Keratinocyte (primary cell): ENCODE results near the gene PPM1A. TPM values are rescaled to one million over a fixed set of nuclear protein-coding genes. Genes with fewer than 3 reads are reported as not detected.

Experiments
- DNase-seq: peaks from one replicate; pipeline ENCODE4 v3.0.0-alpha.2; 2011; ENCODE audit warnings: low read depth, missing footprints, low spot score
- FAIRE-seq: peaks from 2 replicates; lab custom pipeline; 2011; peaks lifted over from hg19 to GRCh38; lab: Jason Lieb, UNC
- H2AFZ ChIP-seq: 2 replicates; pipeline ENCODE4 v1.6.0; 2012; ENCODE audit warnings: low read length, control low read depth, inconsistent platforms; ENCODE audit not compliant: control insufficient read depth
- H3K27ac ChIP-seq: 2 replicates; pipeline ENCODE4 v1.5.1; 2011; ENCODE audit warnings: low read length; ENCODE audit not compliant: control insufficient read depth, insufficient read depth
- H3K27me3 ChIP-seq: 3 replicates; pipeline ENCODE4 v1.6.0; 2011; ENCODE audit warnings: low read length; ENCODE audit not compliant: control insufficient read depth, insufficient read depth; ENCODE audit errors: extremely low read depth
- H3K36me3 ChIP-seq, 2 experiments: 2 replicates in 1 of 2; 3 replicates in 1 of 2; pipeline ENCODE4 v1.5.1; 2011; ENCODE audit warnings: low read length in 2 of 2, mild to moderate bottlenecking in 1 of 2; ENCODE audit not compliant: control insufficient read depth in 2 of 2, insufficient read depth in 2 of 2; ENCODE audit errors: extremely low read depth in 1 of 2
- H3K4me1 ChIP-seq: 3 replicates; pipeline ENCODE4 v1.5.1; 2011; ENCODE audit warnings: low read length; ENCODE audit not compliant: control insufficient read depth, insufficient read depth; ENCODE audit errors: extremely low read depth
- H3K4me2 ChIP-seq: 3 replicates; pipeline ENCODE4 v1.6.0; 2011; ENCODE audit warnings: low read depth, low read length; ENCODE audit not compliant: control insufficient read depth, insufficient read depth; ENCODE audit errors: extremely low read depth
- H3K4me3 ChIP-seq, 3 experiments: fragments of 200-600 bp in 1 of 3; sonication (generic) in 1 of 3; 2 replicates in 2 of 3; 3 replicates in 1 of 3; pipeline ENCODE4 v1.5.1; 2011 to 2016; ENCODE audit warnings: low read length in 3 of 3, mild to moderate bottlenecking in 3 of 3, control low read depth in 2 of 3, inconsistent platforms in 1 of 3, low read depth in 1 of 3, mixed read lengths in 1 of 3, mixed run types in 1 of 3, moderate library complexity in 1 of 3; ENCODE audit not compliant: control insufficient read depth in 2 of 3, insufficient read depth in 2 of 3; ENCODE audit errors: extremely low read depth in 1 of 3
- H3K79me2 ChIP-seq: 2 replicates; pipeline ENCODE4 v1.6.0; 2012; ENCODE audit warnings: low read length; ENCODE audit not compliant: control insufficient read depth, insufficient read depth
- H3K9ac ChIP-seq: 3 replicates; pipeline ENCODE4 v1.6.0; 2011; ENCODE audit warnings: low read length; ENCODE audit not compliant: control insufficient read depth, insufficient read depth; ENCODE audit errors: extremely low read depth
- H3K9me1 ChIP-seq: 3 replicates; pipeline ENCODE4 v1.6.0; 2011; ENCODE audit warnings: low read length; ENCODE audit not compliant: control insufficient read depth, insufficient read depth; ENCODE audit errors: extremely low read depth
- H3K9me3 ChIP-seq: 2 replicates; pipeline ENCODE4 v1.5.1; 2012; ENCODE audit warnings: low read depth, low read length; ENCODE audit not compliant: control insufficient read depth
- H4K20me1 ChIP-seq: 3 replicates; pipeline ENCODE4 v1.6.0; 2011; ENCODE audit warnings: low read length; ENCODE audit not compliant: control insufficient read depth, insufficient read depth; ENCODE audit errors: extremely low read depth
- CTCF ChIP-seq, 3 experiments: IDR thresholded peaks in 1 of 3; conservative IDR thresholded peaks in 1 of 3; optimal IDR thresholded peaks in 1 of 3; 2 replicates in 2 of 3; 3 replicates in 1 of 3; pipeline versions ENCODE3 to v1.5.1; 2011; ENCODE audit warnings: low read length in 3 of 3, mild to moderate bottlenecking in 3 of 3, moderate library complexity in 2 of 3, control low read depth in 1 of 3, inconsistent platforms in 1 of 3; ENCODE audit not compliant: insufficient read depth in 2 of 3; ENCODE audit errors: extremely low read depth in 1 of 3
- EZH2 ChIP-seq: IDR thresholded peaks from one replicate; pipeline ENCODE4 v1.6.1; 2012; ENCODE audit warnings: inconsistent platforms, mild to moderate bottlenecking, low read length, moderate library complexity
- dilution Hi-C: fragments of 300-500 bp; cut with MboI; formaldehyde crosslinking; loops from one replicate; pipeline ENCODE4 v1.7.0; 2020; ENCODE audit warnings: low sequenced_read_pairs; ENCODE audit not compliant: extremely low pct_ligation_motif_present
- polyA plus RNA-seq, 5 experiments: library from polyadenylated mRNA; depleted of rRNA in 3 of 5; stranded (reverse) in 3 of 5; stranded (forward) in 1 of 5; unstranded in 1 of 5; fragments of >200 nt; gene quantifications; 1 replicate in 1 of 5; 2 replicates in 3 of 5; 3 replicates in 1 of 5; pipeline versions ENCODE4 v1.2.1 to v1.2.3, GENCODE V29; 2011 to 2012; ENCODE audit warnings: missing spikeins in 2 of 5, low read depth in 1 of 5, low replicate concordance in 1 of 5

Gene PPM1A
- polyA plus RNA-seq, 1 donor (not counting 4 experiments of a cell fraction or from before 2014, with no cell fraction given), result 44.5 TPM

GRCh38 chr14:60210703-60211102, 38.3 kb upstream of the PPM1A start:
- Histone ChIP-seq H3K79me2 (no peaks in the 10 kb centered on the region), H3K9me3 (no peaks in the 10 kb centered on the region), H3K27ac (no peak overlapping the region), H3K36me3 (no peaks in the 10 kb centered on the region), H3K9ac (no peak overlapping the region), H2AFZ (no peak overlapping the region), H3K4me1 (no peaks in the 10 kb centered on the region), H3K27me3 (peaks cover 10% of the 10 kb centered on the region), H3K4me2 (no peak overlapping the region), H3K9me1 (no peaks in the 10 kb centered on the region), H3K4me3 (no peak overlapping the region), H4K20me1 (no peaks in the 10 kb centered on the region)
- DNase-seq, result no peak
- TF ChIP-seq CTCF (optimal IDR thresholded peaks at IDR 0.05 in 1 of 3, IDR thresholded peaks at IDR 0.05 in 1 of 3, conservative IDR thresholded peaks at IDR 0.05 in 1 of 3; ENCODE audit: extremely low read depth in 1 of 3, insufficient read depth in 2 of 3, low read length in 3 of 3) (no peak), EZH2 (no peak)
- dilution Hi-C loops, result no loop called here
- no peak for FAIRE-seq

- TF ChIP-seq EZH2 (no peak), CTCF (optimal IDR thresholded peaks at IDR 0.05 in 1 of 3, IDR thresholded peaks at IDR 0.05 in 1 of 3, conservative IDR thresholded peaks at IDR 0.05 in 1 of 3; ENCODE audit: extremely low read depth in 1 of 3, insufficient read depth in 2 of 3, low read length in 3 of 3) (no peak)
- H4K20me1 ChIP-seq, result no peaks in the 10 kb centered on the region
- H3K4me3 ChIP-seq, result no peak overlapping the region
- no peaks in the 10 kb centered on the region for H3K36me3 ChIP-seq
- H3K4me1 ChIP-seq, result no peaks in the 10 kb centered on the region
- H3K27me3 ChIP-seq, result peaks cover 10% of the 10 kb centered on the region
- H3K79me2 ChIP-seq, result no peaks in the 10 kb centered on the region
- no peaks in the 10 kb centered on the region for H3K9me1 ChIP-seq
- no peak overlapping the region for H3K27ac ChIP-seq
- no peaks in the 10 kb centered on the region for H3K9me3 ChIP-seq
- FAIRE-seq, result no peak
- no peak overlapping the region for H2AFZ ChIP-seq
- dilution Hi-C loops, result no loop called here
- no peak for DNase-seq
- H3K4me2 ChIP-seq, result no peak overlapping the region
- H3K9ac ChIP-seq, result no peak overlapping the region
Observed at GRCh38 chr14:60211153-60211552, 37.9 kb upstream of the PPM1A start.
